Neural cell (in vitro differentiated cells): Measurements from ENCODE around the gene ATXN10. TPM values are rescaled to one million over a fixed set of nuclear protein-coding genes. Genes with fewer than 3 reads are reported as not detected.

Source experiments
- H2AFZ ChIP-seq: fragments of 200-600, 300-800 bp; sonication (generic), shearing (Covaris generic); 2 replicates; pipeline ENCODE4 v1.6.0; 2014; ENCODE audit warnings: low read depth, mild to moderate bottlenecking, antibody characterized with exemption, low read length, moderate library complexity
- H3F3A ChIP-seq: fragments of 200-600 bp; shearing (Covaris generic); 2 replicates; pipeline ENCODE4 v1.6.1; 2016; ENCODE audit warnings: mild to moderate bottlenecking, moderate library complexity, mixed read lengths, antibody characterized with exemption, low read length; ENCODE audit not compliant: insufficient read depth, poor library complexity, severe bottlenecking
- H3K27ac ChIP-seq: fragments of 200-600, 300-800 bp; sonication (generic), shearing (Covaris generic); 2 replicates; pipeline ENCODE4 v1.5.1; 2014; ENCODE audit warnings: mild to moderate bottlenecking, low read length, moderate library complexity
- H3K27me3 ChIP-seq: fragments of 300-800, 200-600 bp; sonication (generic), shearing (Covaris generic); 2 replicates; pipeline ENCODE4 v1.6.0; 2014; ENCODE audit warnings: mild to moderate bottlenecking, low read depth, low read length, moderate library complexity; ENCODE audit not compliant: insufficient read depth
- H3K36me3 ChIP-seq: fragments of 300-800, 200-600 bp; sonication (generic), shearing (Covaris generic); 2 replicates; pipeline ENCODE4 v1.5.1; 2014; ENCODE audit warnings: mild to moderate bottlenecking, antibody characterized with exemption, low read length, moderate library complexity; ENCODE audit not compliant: insufficient read depth
- H3K4me2 ChIP-seq: fragments of 300-800, 200-600 bp; sonication (generic), shearing (Covaris generic); 2 replicates; pipeline ENCODE4 v1.6.0; 2014; ENCODE audit warnings: mild to moderate bottlenecking, low read length
- H3K4me3 ChIP-seq: fragments of 300-800, 200-600 bp; sonication (generic), shearing (Covaris generic); 2 replicates; pipeline ENCODE4 v1.5.1; 2014; ENCODE audit warnings: mild to moderate bottlenecking, low read length, moderate library complexity
- H3K79me2 ChIP-seq: fragments of 200-600 bp; shearing (Covaris generic); replicated peaks from 2 replicates; pipeline ENCODE4 v1.6.0; 2014; ENCODE audit warnings: mild to moderate bottlenecking, low read length, moderate library complexity; ENCODE audit not compliant: insufficient read depth
- H3K9ac ChIP-seq: fragments of 300-800, 200-600 bp; sonication (generic), shearing (Covaris generic); 2 replicates; pipeline ENCODE4 v1.6.1; 2016; ENCODE audit warnings: mild to moderate bottlenecking, low read length, mixed read lengths
- H3K9me2 ChIP-seq: fragments of 200-600 bp; shearing (Covaris generic); 2 replicates; pipeline ENCODE4 v1.6.1; 2016; ENCODE audit warnings: mild to moderate bottlenecking, low read length, mixed read lengths; ENCODE audit not compliant: insufficient read depth
- H3K9me3 ChIP-seq: fragments of 200-600, 300-800 bp; sonication (generic), shearing (Covaris generic); 2 replicates; pipeline ENCODE4 v1.6.1; 2016; ENCODE audit warnings: mild to moderate bottlenecking, mixed run types, low read length, moderate library complexity, mixed read lengths
- H4K20me1 ChIP-seq: fragments of 200-600 bp; shearing (Covaris generic); 2 replicates; pipeline ENCODE4 v1.6.1; 2016; ENCODE audit warnings: mild to moderate bottlenecking, mixed run types; ENCODE audit not compliant: insufficient read depth
- CTCF ChIP-seq: fragments of 450-650 bp; IDR thresholded peaks from 2 replicates; pipeline ENCODE4 v1.5.1; 2014; ENCODE audit warnings: antibody characterized with exemption, mild to moderate bottlenecking, moderate library complexity; ENCODE audit not compliant: poor library complexity, severe bottlenecking
- EP300 ChIP-seq: fragments of 450-650 bp; conservative IDR thresholded peaks from 2 replicates; pipeline ENCODE4 v1.6.1; 2014; ENCODE audit warnings: antibody characterized with exemption, mild to moderate bottlenecking, moderate library complexity; ENCODE audit not compliant: poor library complexity, severe bottlenecking
- EZH2 ChIP-seq: fragments of 200-600, 300-800 bp; shearing (Covaris generic), sonication (generic); IDR thresholded peaks from 2 replicates; pipeline ENCODE4 v1.6.1; 2014; ENCODE audit warnings: antibody characterized with exemption, low read length, borderline replicate concordance, mild to moderate bottlenecking; ENCODE audit not compliant: insufficient read depth, poor library complexity, severe bottlenecking
- MXI1 ChIP-seq: fragments of 450-650 bp; conservative IDR thresholded peaks from 2 replicates; pipeline ENCODE4 v1.6.1; 2014; ENCODE audit warnings: antibody characterized with exemption, mild to moderate bottlenecking; ENCODE audit not compliant: poor library complexity, severe bottlenecking
- POLR2AphosphoS5 ChIP-seq: IDR thresholded peaks from 2 replicates; pipeline ENCODE4 v1.6.1; 2012
- RAD21 ChIP-seq: fragments of 450-650 bp; conservative IDR thresholded peaks from 2 replicates; pipeline ENCODE4 v1.6.1; 2014; ENCODE audit warnings: antibody characterized with exemption, mild to moderate bottlenecking, moderate library complexity
- REST ChIP-seq: IDR thresholded peaks from 2 replicates; pipeline ENCODE4 v1.6.1; 2012; ENCODE audit warnings: borderline replicate concordance
- SMC3 ChIP-seq: fragments of 450-650 bp; conservative IDR thresholded peaks from 2 replicates; pipeline ENCODE4 v1.6.1; 2014; ENCODE audit warnings: antibody characterized with exemption, mild to moderate bottlenecking, moderate library complexity; ENCODE audit not compliant: poor library complexity
- TAF1 ChIP-seq: IDR thresholded peaks from 2 replicates; pipeline ENCODE4 v1.6.1; 2012; ENCODE audit warnings: low read depth
- polyA plus RNA-seq: library from polyadenylated mRNA; depleted of rRNA; stranded (reverse); fragments of >200 nt; gene quantifications from 2 replicates; pipeline ENCODE4 v1.2.3, GENCODE V29; 2014

Gene ATXN10
- polyA plus RNA-seq, 1 donor from 2014 or later, result 321 TPM

DNA sequence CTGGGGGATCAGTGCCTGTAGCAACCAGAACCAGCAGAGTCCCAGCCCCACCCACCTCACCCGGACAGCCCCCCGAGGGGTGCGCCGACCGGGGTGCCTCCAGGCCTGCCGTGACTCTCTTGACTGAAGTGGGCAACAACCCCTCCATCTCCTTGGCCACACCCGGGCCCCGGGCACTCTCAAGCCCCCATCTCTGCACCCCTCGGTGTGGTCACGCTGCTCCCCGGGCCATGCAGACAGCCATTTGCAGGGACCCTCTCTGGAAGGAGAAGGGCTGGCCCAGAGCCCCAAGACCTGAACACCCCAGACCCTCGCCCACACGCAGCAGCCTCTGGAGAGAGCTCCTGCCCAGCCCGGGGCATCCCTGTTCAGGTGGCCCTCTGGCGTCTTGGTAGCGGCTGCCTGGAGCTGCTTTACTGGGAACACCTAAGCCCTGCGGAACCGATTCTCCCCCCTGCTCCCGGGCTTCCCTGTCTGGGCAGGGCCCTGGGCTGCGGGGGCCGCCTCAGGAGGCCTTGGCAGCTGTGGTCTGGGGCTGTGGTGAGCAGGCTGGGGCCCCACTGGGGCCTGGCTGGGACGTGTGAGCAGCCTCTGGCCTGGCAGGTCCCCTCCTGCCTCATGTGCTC, 220.5 kb downstream of the ATXN10 start:
- H3K9me2 ChIP-seq, result no peaks in the 10 kb centered on the region
- TF ChIP-seq EZH2 (no peak), RAD21 (no peak), EP300 (no peak), REST (no peak), TAF1 (no peak), SMC3 (no peak), POLR2AphosphoS5 (no peak), MXI1 (no peak), CTCF (no peak)

DNA sequence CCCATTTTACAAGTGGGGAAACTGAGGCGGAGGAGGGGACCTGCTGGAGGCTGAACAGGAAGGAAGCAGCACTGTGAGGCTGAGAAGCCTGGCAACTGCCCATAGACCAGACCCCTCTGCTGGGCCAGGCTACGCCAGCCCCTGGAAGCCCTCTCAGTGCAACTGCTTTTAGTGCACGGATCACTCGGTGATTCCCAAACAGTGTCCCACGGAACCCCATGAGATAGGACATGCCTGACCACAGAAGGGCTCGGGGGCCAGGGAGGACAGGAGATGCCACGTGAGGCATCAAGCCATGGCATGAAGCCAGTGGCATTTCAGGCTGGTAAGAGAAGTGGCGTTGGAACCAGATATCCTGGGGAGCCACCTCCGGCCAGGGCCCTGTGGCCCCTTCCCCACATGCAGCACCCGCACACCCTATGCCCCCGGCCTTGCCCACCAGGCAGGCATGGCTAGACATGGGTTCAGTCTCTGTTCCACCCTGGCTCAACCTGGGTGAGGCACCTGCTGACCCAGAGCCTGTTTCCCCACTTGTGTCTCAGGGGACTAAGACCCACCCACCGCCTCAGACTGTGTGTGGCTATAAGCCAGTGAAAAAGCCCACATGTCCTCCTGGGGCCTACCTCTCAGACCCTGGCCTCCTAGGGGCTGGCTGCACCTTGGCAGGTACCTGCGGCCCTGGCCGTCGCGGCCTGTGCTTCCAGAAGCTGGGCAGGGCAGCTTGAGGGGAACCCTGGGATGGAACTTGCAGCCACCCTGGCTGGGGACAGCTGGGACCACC, 221.2 kb downstream of the ATXN10 start:
- no peaks in the 10 kb centered on the region for H4K20me1 ChIP-seq
- H3K4me2 ChIP-seq, result no peak overlapping the region
- H3F3A ChIP-seq, result no peaks in the 10 kb centered on the region
- TF ChIP-seq CTCF (no peak), EZH2 (no peak), REST (no peak), EP300 (no peak), MXI1 (no peak), SMC3 (no peak), RAD21 (no peak), TAF1 (no peak), POLR2AphosphoS5 (no peak)
- H3K9ac ChIP-seq, result no peak overlapping the region
- no peak overlapping the region for H2AFZ ChIP-seq
- no peaks in the 10 kb centered on the region for H3K27me3 ChIP-seq
- H3K9me2 ChIP-seq, result no peaks in the 10 kb centered on the region
- H3K36me3 ChIP-seq, result no peaks in the 10 kb centered on the region
- no peaks in the 10 kb centered on the region for H3K79me2 ChIP-seq
- no peaks in the 10 kb centered on the region for H3K9me3 ChIP-seq
- no peak overlapping the region for H3K27ac ChIP-seq
- no peak overlapping the region for H3K4me3 ChIP-seq

More for the DNA sequence above, 220.5 kb downstream of the ATXN10 start:
- H3K27ac ChIP-seq, result no peak overlapping the region
- no peak overlapping the region for H3K4me2 ChIP-seq
- no peak overlapping the region for H3K4me3 ChIP-seq
- H3K36me3 ChIP-seq, result no peaks in the 10 kb centered on the region
- H3K9ac ChIP-seq, result no peak overlapping the region
- no peaks in the 10 kb centered on the region for H3K79me2 ChIP-seq
- no peaks in the 10 kb centered on the region for H3F3A ChIP-seq
- no peaks in the 10 kb centered on the region for H4K20me1 ChIP-seq
- no peak overlapping the region for H2AFZ ChIP-seq
- no peaks in the 10 kb centered on the region for H3K9me3 ChIP-seq
- H3K27me3 ChIP-seq, result no peaks in the 10 kb centered on the region
